ENCODE data around the gene FGGY. TPM values are rescaled to one million over a fixed set of nuclear protein-coding genes. Genes with fewer than 3 reads are reported as not detected.

FGGY gene
- total and polyA plus RNA-seq, 2 donors (not counting 3 experiments of a cell fraction or from before 2014, with no cell fraction given), result 5.6 to 6.4 TPM

DNA sequence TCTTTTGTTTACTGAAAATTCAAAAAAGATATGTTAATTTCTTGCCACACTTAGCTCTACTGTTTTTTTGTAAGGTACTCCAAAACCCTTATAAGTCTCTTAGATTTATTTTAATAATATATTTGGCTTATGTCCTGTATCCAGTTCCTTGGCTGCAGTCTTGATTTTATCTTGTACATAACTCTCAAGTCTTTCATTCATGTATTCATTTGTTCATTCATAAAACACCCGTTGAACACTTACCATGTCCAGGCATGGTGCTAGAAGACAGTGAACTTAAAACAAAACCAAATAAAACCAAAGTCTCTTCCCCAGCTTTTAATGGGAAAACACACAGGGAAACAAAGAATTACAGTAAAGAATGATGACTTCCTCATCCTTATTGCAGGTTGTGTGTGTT lies 215.8 kb downstream of the FGGY start:
- H2AFZ ChIP-seq (ENCODE audit: low read depth, low read length), result no peak overlapping the region
- TF ChIP-seq, protein P1, sequence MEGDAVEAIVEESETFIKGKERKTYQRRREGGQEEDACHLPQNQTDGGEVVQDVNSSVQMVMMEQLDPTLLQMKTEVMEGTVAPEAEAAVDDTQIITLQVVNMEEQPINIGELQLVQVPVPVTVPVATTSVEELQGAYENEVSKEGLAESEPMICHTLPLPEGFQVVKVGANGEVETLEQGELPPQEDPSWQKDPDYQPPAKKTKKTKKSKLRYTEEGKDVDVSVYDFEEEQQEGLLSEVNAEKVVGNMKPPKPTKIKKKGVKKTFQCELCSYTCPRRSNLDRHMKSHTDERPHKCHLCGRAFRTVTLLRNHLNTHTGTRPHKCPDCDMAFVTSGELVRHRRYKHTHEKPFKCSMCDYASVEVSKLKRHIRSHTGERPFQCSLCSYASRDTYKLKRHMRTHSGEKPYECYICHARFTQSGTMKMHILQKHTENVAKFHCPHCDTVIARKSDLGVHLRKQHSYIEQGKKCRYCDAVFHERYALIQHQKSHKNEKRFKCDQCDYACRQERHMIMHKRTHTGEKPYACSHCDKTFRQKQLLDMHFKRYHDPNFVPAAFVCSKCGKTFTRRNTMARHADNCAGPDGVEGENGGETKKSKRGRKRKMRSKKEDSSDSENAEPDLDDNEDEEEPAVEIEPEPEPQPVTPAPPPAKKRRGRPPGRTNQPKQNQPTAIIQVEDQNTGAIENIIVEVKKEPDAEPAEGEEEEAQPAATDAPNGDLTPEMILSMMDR (IDR thresholded peaks at IDR 0.05; ENCODE audit: extremely low read depth in 1 of 2, insufficient read depth in 1 of 2, low read depth in 1 of 2, low read length in 2 of 2), result no peak
- TF ChIP-seq MYC (IDR thresholded peaks at IDR 0.05; ENCODE audit: low read depth, low read length) (no peak), FOS (IDR thresholded peaks at IDR 0.05; ENCODE audit: borderline replicate concordance, insufficient read depth, low read length) (no peak), JUN (IDR thresholded peaks at IDR 0.05; ENCODE audit: borderline replicate concordance, insufficient read depth, insufficient read length, low read depth) (no peak), POLR2AphosphoS5 (IDR thresholded peaks at IDR 0.05; ENCODE audit: insufficient read depth, low read depth, low read length) (no peak), EZH2 (IDR thresholded peaks at IDR 0.05; ENCODE audit: borderline replicate concordance, low read depth, low read length, severe bottlenecking) (no peak), POLR2A (IDR thresholded peaks at IDR 0.05; ENCODE audit: low read depth, low read length) (no peak), GATA2 (IDR thresholded peaks at IDR 0.05; ENCODE audit: insufficient read depth, insufficient read length, low read depth, low read length) (no peak)
- TF ChIP-seq, protein P2, sequence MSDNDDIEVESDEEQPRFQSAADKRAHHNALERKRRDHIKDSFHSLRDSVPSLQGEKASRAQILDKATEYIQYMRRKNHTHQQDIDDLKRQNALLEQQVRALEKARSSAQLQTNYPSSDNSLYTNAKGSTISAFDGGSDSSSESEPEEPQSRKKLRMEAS (IDR thresholded peaks at IDR 0.05; ENCODE audit: insufficient read depth, insufficient read length), result no peak
- no peaks in the 10 kb centered on the region for H3K79me2 ChIP-seq (ENCODE audit: control insufficient read depth, insufficient read depth, low read length)
- ChIA-PET CTCF (no interaction called here), POLR2A (no interaction called here)
- no peaks in the 10 kb centered on the region for H3K27me3 ChIP-seq (ENCODE audit: control insufficient read depth in 2 of 2, insufficient read depth in 2 of 2, low read length in 2 of 2)
- no peaks in the 10 kb centered on the region for H3K4me1 ChIP-seq (ENCODE audit: control insufficient read depth, extremely low read depth, insufficient read depth, low read length)
- no peak overlapping the region for H3K4me2 ChIP-seq (ENCODE audit: insufficient read depth, low read length)
- intact Hi-C loops (cut with micrococcal nuclease), result no loop called here
- dilution Hi-C loops (cut with MboI; ENCODE audit: extremely low pct_ligation_motif_present, low sequenced_read_pairs), result no loop called here
- DNase-seq (ENCODE audit: low read depth, low spot score) (no peak), FAIRE-seq (no peak)
- H3K9ac ChIP-seq (replicated peaks; ENCODE audit: extremely low read depth, insufficient read depth, low read length), result no peak overlapping the region
- H3K36me3 ChIP-seq (ENCODE audit: control insufficient read depth in 2 of 2, extremely low read depth in 1 of 2, insufficient read depth in 2 of 2, low read length in 2 of 2), result no peaks in the 10 kb centered on the region
- no peak overlapping the region for H3K27ac ChIP-seq (ENCODE audit: insufficient read depth, low read depth, low read length)
- H3K4me3 ChIP-seq (replicated peaks in 1 of 3; ENCODE audit: insufficient read depth in 1 of 3, low read depth in 1 of 3, low read length in 3 of 3), result no peak overlapping the region
- H3K9me1 ChIP-seq (replicated peaks; ENCODE audit: control insufficient read depth, extremely low read depth, insufficient read depth, low read length), result no peaks in the 10 kb centered on the region
- BruUV-seq (replicated peaks), result no TSS peak
- H3K9me3 ChIP-seq (replicated peaks; ENCODE audit: control insufficient read depth, insufficient read depth, low read length), result no peaks in the 10 kb centered on the region
- no peaks in the 10 kb centered on the region for H4K20me1 ChIP-seq (replicated peaks; ENCODE audit: control insufficient read depth, extremely low read depth, insufficient read depth, low read length)

All from endothelial cell of umbilical vein (primary cell).